RPMI8226 (cell line): ENCODE data around the gene FLAD1.

Experiments
- DNase-seq: peaks from one replicate; pipeline ENCODE4 v3.0.0-alpha.2; 2015

The FLAD1 gene

GRCh38 chr1:155005076-155006011 lies 22.2 kb downstream of the FLAD1 start:
- peak; percentile 56 for DNase-seq

- DNase-seq = no peak
Measured at GRCh38 chr1:155006601-155007101, 23.5 kb downstream of the FLAD1 start.

- no peak for DNase-seq
Measured at GRCh38 chr1:155007251-155007828, 24.2 kb downstream of the FLAD1 start.

- no peak for DNase-seq
Measured at GRCh38 chr1:155008015-155008941, 25.1 kb downstream of the FLAD1 start.

- no peak for DNase-seq
Measured at GRCh38 chr1:155009221-155009711, 26.1 kb downstream of the FLAD1 start.

DNA sequence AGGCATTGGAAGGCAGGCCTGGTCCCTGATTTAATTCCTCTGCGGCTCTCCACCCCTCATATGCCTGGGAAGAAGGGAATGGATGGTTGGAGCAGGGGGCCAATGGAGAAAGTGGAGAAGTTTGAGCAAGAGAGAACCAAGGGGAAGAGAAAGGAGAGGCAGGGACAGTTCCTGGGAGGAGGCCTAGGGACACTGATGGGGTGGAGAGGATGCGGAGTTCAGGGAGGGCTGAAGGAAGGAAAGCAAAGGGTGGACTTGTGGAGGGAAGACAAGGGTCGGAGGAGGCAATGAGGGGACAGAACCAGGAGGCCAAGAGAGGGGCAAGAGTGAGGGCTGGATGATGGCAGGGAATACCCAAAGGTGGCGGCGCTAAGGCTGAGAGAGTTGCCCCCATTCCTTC lies 26.6 kb downstream of the FLAD1 start:
- DNase-seq = no peak

GRCh38 chr1:155010211-155010918 lies 27.2 kb downstream of the FLAD1 start:
- DNase-seq = no peak

DNA sequence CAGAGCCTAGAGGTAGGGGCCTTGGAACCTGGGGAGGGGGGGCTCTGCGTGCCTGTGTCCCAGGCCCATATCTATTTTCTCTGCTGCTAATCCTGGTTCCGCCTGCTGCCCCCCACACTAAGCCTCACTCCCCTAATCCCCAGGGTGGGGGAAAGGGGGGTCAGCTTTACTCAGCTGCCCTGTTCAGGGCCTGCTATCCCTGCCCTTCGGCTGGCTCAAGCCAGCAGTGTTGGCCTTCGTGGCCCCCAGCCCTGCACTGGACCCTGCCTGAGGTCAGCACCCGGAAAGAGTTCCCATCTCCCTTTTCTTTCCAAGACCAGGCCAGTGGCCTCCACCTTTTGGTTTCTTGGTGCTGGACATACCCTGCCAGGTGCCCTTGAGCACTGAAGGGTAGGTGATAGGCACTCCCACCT lies 27.9 kb downstream of the FLAD1 start:
- no peak for DNase-seq

DNA sequence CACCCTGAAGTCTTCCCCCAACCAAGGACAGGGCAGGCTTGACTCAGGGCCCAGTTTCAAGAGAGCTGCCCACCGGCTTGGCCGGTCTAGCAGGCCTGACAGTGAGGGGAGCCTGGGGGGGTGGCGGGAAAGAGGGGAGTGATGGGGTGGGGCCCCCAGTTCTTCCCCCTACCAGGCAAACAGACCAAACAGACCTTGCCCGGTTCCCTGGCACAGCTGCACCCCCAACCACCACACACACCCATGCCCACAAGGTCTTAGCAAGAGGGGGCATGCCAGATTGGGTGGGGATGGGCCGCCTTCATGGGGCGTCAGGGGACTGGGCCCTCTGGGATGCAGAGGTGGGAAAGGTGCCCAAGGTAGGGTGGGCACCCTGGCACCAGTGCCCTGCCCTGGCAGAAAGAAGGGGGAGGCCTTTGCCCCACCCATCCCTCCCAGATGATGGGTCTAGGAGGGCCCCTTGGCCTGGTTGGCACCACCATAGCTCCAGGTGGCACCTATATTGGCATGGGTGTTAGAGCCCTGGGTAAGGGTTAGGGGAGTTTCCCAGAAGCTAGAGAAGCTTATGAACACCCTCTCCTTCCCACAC lies 28.4 kb downstream of the FLAD1 start:
- no peak for DNase-seq

- no peak for DNase-seq
Measured at GRCh38 chr1:155012026-155012546, 28.9 kb downstream of the FLAD1 start.

DNA sequence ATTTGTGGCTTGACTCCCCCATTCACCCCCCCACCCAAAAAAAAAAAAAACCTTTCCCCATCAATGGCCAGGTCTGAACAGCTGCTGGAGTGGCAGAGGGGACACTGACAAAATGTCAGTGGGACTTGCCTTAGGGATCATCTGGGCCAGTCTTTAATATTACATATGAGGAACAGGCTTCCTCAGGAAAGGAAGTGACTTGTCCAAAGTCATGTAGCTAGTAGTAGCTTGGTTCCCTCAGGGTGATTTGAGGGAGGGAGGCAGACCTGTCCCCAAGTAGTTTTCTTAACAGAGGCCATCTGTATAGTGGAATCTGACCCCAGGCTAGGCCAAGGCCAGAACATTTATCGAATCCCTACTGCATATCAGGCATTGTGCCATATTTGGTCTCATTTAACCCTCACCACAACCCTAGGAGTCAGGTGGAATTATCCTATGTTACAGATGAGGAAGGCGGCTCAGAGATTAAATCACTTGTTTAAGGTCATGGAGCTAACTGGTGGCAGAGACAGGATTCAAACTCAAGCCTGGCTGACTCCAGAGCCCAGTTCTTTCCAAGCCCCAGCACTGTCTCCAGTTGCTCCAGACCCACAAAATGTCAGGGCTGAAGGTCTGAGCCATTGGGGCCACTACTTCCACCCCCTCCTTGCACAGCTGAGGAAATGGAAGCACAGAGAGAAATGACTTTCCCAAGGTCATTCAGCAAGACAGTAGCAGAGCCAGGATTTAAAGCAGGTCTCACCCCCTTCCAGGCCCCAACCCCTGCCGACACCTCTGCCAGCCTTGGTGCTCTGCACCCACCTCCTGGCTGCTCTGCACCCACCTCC lies 29.8 kb downstream of the FLAD1 start:
- no peak for DNase-seq

- DNase-seq = no peak
Measured at GRCh38 chr1:155013632-155014031, 30.5 kb downstream of the FLAD1 start.

DNA sequence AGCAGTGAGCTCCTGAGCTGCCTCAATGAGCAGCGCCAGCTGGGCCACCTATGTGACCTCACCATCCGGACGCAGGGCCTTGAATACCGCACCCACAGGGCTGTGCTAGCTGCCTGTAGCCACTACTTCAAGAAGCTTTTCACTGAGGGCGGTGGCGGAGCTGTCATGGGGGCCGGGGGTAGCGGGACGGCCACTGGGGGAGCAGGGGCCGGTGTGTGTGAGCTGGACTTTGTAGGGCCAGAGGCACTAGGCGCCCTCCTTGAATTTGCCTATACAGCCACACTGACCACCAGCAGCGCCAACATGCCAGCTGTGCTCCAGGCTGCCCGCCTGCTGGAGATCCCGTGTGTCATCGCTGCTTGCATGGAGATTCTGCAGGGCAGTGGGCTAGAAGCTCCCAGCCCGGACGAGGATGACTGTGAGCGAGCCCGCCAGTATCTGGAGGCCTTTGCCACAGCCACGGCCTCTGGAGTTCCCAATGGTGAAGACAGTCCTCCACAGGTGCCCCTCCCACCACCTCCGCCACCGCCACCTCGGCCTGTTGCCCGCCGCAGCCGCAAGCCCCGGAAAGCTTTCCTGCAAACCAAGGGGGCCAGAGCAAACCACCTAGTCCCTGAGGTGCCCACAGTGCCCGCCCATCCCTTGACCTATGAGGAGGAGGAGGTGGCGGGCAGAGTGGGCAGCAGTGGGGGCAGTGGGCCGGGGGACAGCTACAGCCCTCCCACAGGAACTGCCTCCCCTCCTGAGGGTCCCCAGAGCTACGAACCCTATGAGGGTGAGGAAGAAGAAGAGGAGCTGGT lies 31.8 kb downstream of the FLAD1 start:
- no peak for DNase-seq

GRCh38 chr1:155015527-155016230 lies 32.5 kb downstream of the FLAD1 start:
- DNase-seq = peak; percentile 49

GRCh38 chr1:155016231-155016831 lies 33.2 kb downstream of the FLAD1 start:
- peak; percentile 98 for DNase-seq

DNA sequence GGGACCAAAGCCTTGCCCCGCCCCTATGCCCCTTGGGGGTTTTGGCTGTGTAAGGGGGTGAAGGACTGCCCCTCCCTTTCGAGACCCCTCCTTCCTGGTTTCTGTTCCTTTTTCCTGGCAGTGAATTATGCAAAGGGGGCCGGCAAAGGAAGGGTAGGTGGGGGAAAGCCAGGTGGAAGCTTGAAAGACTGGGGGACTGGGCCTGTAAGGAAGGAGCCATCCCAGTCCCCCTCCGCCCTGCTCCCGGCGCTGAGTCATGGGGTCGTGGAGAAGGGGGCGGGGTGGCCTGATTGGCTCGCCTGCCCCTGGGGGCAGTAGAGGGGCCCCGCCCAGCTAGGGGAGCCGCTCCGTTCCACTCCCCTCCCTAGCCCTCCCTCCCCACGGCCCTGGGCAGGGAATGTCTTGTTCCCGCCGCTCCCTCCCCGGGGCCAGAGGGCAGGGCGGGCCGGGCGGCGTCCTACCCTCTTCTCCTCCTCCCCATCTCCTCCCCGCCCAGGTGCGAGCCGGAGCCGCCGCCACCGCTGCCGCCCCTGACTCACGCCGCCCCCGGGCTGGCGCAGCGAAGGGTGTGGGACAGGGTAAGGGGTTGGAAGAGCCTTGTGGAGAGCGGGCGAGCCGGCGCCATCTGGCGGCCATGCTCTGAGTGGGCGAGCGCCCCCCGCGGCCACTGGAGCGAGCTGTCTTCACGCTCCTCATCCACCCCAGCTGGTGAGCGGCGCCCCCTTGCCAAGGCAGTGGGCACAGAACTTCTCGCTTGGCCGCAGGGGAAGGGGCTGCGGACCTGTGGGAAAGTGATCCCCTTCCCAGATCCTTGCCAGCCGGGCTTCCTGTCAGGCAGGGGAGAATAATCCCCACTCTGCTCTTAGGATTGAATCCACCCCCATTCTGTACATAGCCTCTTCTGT lies 34.1 kb downstream of the FLAD1 start:
- DNase-seq = peak; percentile 95

DNA sequence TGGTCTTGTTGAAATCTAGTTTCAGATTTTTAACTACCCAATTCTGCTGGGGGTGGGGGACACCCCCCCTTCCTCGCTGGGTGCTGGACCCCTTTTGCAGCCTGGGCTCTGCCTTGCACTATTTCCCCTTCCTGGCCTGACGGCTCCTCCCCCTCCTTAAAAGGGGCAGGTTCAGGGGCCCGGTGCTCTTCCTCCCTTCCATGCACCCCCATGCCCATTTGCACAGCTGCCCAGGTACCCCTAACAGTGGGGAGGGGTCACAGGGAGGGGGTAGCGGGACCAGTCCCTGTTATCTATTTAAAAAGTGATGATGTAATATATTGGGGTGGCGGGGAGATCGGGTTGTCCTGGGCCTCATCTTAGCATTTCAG lies 34.8 kb downstream of the FLAD1 start:
- peak; percentile 69 for DNase-seq
